A673 (cell line): Measurements from ENCODE around the gene HPF1. TPM values are rescaled to one million over a fixed set of nuclear protein-coding genes. Genes with fewer than 3 reads are reported as not detected.

Experiments used
- BruUV-seq: library from RNA; stranded (reverse); fragments of 400-500 nt; replicated peaks from 2 replicates; lab custom pipeline; 2021; lab: Mats Ljungman, UMichigan
- CTCF ChIA-PET: fragments of 300-600 bp; sonication (Branson Sonifier 250); formaldehyde crosslinking; loops from one replicate; lab custom pipeline; 2022; ENCODE audit warnings: antibody characterized with exemption; lab: Charles Lee
- POLR2A ChIA-PET: fragments of 300-600 bp; sonication (Branson Sonifier 250); formaldehyde crosslinking; loops from one replicate; lab custom pipeline; 2022; ENCODE audit warnings: antibody characterized with exemption; ENCODE audit not compliant: low non-redundant PET; lab: Charles Lee
- DNase-seq: peaks from one replicate; pipeline ENCODE4 v3.0.0-alpha.2; 2015; ENCODE audit warnings: low spot score
- H3K27ac ChIP-seq: fragments of 200-600 bp; sonication (generic); 2 replicates; pipeline ENCODE4 v1.5.1; 2016; ENCODE audit warnings: mixed run types, low read depth, mild to moderate bottlenecking, mixed read lengths, antibody characterized with exemption, low read length; ENCODE audit not compliant: poor library complexity, severe bottlenecking
- H3K27me3 ChIP-seq: fragments of 200-600 bp; sonication (generic); replicated peaks from 2 replicates; pipeline ENCODE4 v1.6.1; 2017; ENCODE audit warnings: mixed run types, low read depth, mild to moderate bottlenecking, mixed read lengths, antibody characterized with exemption, low read length; ENCODE audit not compliant: insufficient read depth, poor library complexity
- H3K36me3 ChIP-seq: fragments of 200-600 bp; sonication (generic); 2 replicates; pipeline ENCODE4 v1.6.1; 2016; ENCODE audit warnings: mixed run types, mild to moderate bottlenecking, mixed read lengths, antibody characterized with exemption, low read length; ENCODE audit not compliant: insufficient read depth, poor library complexity, severe bottlenecking
- H3K4me1 ChIP-seq: fragments of 200-600 bp; sonication (generic); 2 replicates; pipeline ENCODE4 v1.6.1; 2017; ENCODE audit warnings: mixed run types, mild to moderate bottlenecking, mixed read lengths, antibody characterized with exemption, low read length; ENCODE audit not compliant: insufficient read depth, poor library complexity, severe bottlenecking
- H3K4me3 ChIP-seq: fragments of 200-600 bp; sonication (generic); 2 replicates; pipeline ENCODE4 v1.5.1; 2016; ENCODE audit warnings: low read depth, mixed run types, mild to moderate bottlenecking, mixed read lengths, low read length; ENCODE audit not compliant: poor library complexity, severe bottlenecking
- H3K9me3 ChIP-seq: fragments of 200-600 bp; sonication (generic); 2 replicates; pipeline ENCODE4 v1.6.1; 2016; ENCODE audit warnings: mixed run types, low read depth, mild to moderate bottlenecking, mixed read lengths, antibody characterized with exemption, low read length; ENCODE audit not compliant: poor library complexity, severe bottlenecking
- EZH2 ChIP-seq: fragments of 200-600 bp; sonication (generic); IDR thresholded peaks from 2 replicates; pipeline ENCODE4 v1.6.1; 2017; ENCODE audit warnings: borderline replicate concordance, low read depth, mild to moderate bottlenecking, mixed read lengths, antibody characterized with exemption, low read length; ENCODE audit not compliant: poor library complexity, severe bottlenecking
- intact Hi-C: fragments of 100-400 bp; cut with micrococcal nuclease; formaldehyde crosslinking; loops from one replicate; pipeline ENCODE4 v1.10.0; 2022; ENCODE audit not compliant: unreplicated experiment
- total RNA-seq: library from RNA; stranded (reverse); gene quantifications from 2 replicates; pipeline ENCODE4 v1.2.3, GENCODE V29; 2021
- TF ChIP-seq, protein P1 (sequence below): fragments of 300-800, 200-600 bp; sonication (generic); conservative IDR thresholded peaks from 2 replicates; pipeline ENCODE4 v1.5.1; 2017; ENCODE audit warnings: low read depth, mild to moderate bottlenecking, antibody characterized with exemption, low read length, moderate library complexity, mixed read lengths

HPF1 gene
- total RNA-seq, 1 experiment from 2014 or later, result 54.4 TPM

DNA sequence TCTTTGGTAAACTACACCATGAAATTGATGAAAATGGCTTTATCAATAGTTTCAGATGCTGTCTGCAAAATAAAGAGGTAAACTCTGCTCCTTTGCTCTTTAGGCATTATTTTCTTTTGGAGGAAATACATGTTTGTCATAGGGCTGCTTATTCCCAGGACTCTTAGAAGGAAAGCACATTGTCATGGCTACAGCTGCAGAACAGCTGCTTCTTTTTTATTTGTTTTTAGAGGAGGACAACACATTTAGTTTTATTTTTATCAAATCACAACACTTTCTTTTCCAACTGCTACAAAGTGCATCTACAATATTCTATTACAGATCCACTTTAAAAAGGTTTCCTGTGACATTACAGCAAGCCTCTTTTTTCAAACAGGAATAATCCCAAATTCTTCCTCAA lies 12.7 kb upstream of the HPF1 start:
- CTCF ChIA-PET, result no interaction called here

GRCh38 chr4:169768385-169768784 lies 10.6 kb upstream of the HPF1 start:
- no peaks in the 10 kb centered on the region for H3K4me1 ChIP-seq
- no TSS peak for BruUV-seq
- no peaks in the 10 kb centered on the region for H3K36me3 ChIP-seq
- H3K27ac ChIP-seq, result no peak overlapping the region
- H3K4me3 ChIP-seq, result no peak overlapping the region
- no peak for DNase-seq
- no peaks in the 10 kb centered on the region for H3K27me3 ChIP-seq
- ChIA-PET POLR2A (no interaction called here), CTCF (no interaction called here)
- intact Hi-C loops, result no loop called here
- no peaks in the 10 kb centered on the region for H3K9me3 ChIP-seq
- TF ChIP-seq EZH2, result no peak
- TF ChIP-seq, protein P1, sequence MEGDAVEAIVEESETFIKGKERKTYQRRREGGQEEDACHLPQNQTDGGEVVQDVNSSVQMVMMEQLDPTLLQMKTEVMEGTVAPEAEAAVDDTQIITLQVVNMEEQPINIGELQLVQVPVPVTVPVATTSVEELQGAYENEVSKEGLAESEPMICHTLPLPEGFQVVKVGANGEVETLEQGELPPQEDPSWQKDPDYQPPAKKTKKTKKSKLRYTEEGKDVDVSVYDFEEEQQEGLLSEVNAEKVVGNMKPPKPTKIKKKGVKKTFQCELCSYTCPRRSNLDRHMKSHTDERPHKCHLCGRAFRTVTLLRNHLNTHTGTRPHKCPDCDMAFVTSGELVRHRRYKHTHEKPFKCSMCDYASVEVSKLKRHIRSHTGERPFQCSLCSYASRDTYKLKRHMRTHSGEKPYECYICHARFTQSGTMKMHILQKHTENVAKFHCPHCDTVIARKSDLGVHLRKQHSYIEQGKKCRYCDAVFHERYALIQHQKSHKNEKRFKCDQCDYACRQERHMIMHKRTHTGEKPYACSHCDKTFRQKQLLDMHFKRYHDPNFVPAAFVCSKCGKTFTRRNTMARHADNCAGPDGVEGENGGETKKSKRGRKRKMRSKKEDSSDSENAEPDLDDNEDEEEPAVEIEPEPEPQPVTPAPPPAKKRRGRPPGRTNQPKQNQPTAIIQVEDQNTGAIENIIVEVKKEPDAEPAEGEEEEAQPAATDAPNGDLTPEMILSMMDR, result no peak

More for the DNA sequence above, 12.7 kb upstream of the HPF1 start:
- Histone ChIP-seq H3K9me3 (no peaks in the 10 kb centered on the region), H3K27me3 (no peaks in the 10 kb centered on the region), H3K4me1 (no peaks in the 10 kb centered on the region), H3K27ac (no peak overlapping the region), H3K4me3 (no peak overlapping the region), H3K36me3 (no peaks in the 10 kb centered on the region)
- intact Hi-C loops, result no loop called here
- DNase-seq, result no peak
- no peak for TF ChIP-seq EZH2
- TF ChIP-seq, protein P1, result no peak
- POLR2A ChIA-PET, result no interaction called here
- no TSS peak for BruUV-seq

- H3K36me3 ChIP-seq, result no peaks in the 10 kb centered on the region
- intact Hi-C loops, result no loop called here
- no peak overlapping the region for H3K27ac ChIP-seq
- no peak for TF ChIP-seq EZH2
- TF ChIP-seq, protein P1, result no peak
- no TSS peak for BruUV-seq
- H3K4me1 ChIP-seq, result no peaks in the 10 kb centered on the region
- no peaks in the 10 kb centered on the region for H3K27me3 ChIP-seq
- no peaks in the 10 kb centered on the region for H3K9me3 ChIP-seq
- ChIA-PET CTCF (no interaction called here), POLR2A (interaction anchor here (1.0 kb wide), 1 partner anchor 77 kb away, joined by 3 read pairs; no protein-coding TSS in a partner anchor)
- no peak for DNase-seq
- H3K4me3 ChIP-seq, result no peak overlapping the region
Measured at GRCh38 chr4:169766741-169767140, 9.0 kb upstream of the HPF1 start.
